HG03575 (cell line): ENCODE measurements around the gene AMHR2.
"Not testable (repeated sequence)": the region's sequence is repeated elsewhere in the genome, so short reads cannot be mapped to it uniquely, and the experiment has no call there.

ENCODE experiments used
- ATAC-seq: cut with Tn5 transposase; IDR thresholded peaks from one replicate; pipeline ENCODE4 v1.9.1; 2021; ENCODE audit not compliant: unreplicated experiment, insufficient number of reproducible peaks, low FRiP score; ENCODE audit errors: extremely low read depth

AMHR2 gene

DNA sequence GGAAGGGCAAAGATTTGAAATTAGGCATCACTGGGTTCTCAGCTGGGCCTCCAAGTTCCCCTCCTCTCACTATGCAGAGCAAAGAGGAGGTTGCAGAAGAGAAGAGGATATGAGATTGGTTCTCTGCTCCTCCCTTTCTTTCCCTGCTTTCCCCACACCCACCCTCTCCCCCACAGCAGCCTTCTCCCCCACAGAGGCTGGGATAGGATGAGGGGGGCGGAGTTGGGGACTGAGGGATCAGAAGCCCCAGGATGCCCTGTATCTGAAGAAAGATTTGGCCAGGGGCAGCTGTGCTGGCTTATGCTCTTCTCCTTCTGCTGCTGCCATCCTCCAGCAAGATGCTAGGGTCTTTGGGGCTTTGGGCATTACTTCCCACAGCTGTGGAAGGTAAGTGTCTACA is at the start of gene AMHR2:
Gene AMHR2, plus strand, starts transcription at position 259 of the 400 bp plus-strand sequence. Its CDS starts 80 bp downstream, at position 339.
- no peak for ATAC-seq

DNA sequence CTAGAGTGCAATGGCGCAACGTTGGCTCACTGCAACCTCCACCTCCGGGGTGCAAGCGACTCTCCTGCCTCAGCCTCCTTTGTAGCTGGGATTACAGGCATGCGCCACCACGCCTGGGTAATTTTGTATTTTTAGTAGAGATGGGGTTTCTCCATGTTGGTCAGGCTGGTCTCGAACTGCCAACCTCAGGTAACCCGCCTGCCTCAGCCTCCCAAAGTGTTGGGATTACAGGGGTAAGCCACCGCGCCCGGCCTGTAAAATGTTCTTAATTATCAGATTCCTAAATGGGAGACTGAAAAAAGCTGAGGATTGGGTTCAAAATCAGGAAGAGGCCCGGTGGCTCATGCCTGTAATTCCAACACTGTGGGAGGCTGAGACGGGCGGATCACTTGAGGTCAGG is 49.4 kb upstream of the AMHR2 start:
- ATAC-seq, result not testable (repeated sequence)

DNA sequence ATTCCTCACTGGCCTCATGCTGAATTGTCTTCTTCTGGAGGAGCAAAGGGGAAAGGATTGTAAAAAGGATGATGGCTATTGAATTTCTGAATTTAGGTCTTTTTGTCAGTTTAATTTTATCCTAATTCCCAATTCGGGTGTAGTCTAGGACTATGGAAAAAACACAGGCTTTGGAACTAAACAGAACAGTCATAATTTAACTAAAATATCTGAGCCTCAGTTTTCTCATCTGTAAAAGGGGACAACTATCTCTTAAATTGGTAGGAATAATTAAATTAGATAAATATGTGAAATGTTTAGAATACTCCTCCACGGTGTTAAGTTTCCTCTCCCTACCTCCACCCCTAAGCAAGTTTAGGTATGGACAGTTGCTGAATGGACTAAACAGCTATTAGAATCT is 46.9 kb upstream of the AMHR2 start:
- ATAC-seq, result no peak

DNA sequence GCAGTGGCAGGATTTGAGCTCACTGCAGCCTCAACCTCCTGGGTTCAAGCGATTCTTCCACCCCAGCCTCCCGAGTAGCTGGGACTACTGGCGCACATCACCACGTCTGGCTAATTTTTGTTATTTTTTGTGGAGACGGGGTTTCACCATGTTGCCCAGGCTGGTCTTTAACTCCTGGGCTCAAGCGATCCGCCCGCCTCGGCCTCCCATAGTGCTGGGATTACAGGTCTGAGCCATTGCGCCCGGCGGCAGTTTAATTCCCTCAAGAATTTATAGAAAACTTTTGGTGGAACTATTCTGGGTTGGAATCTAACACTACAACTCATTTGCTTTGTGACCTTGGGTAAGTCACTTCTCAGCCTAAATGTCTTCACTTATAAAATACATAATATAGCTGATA is 45.4 kb upstream of the AMHR2 start:
- ATAC-seq, result no peak

DNA sequence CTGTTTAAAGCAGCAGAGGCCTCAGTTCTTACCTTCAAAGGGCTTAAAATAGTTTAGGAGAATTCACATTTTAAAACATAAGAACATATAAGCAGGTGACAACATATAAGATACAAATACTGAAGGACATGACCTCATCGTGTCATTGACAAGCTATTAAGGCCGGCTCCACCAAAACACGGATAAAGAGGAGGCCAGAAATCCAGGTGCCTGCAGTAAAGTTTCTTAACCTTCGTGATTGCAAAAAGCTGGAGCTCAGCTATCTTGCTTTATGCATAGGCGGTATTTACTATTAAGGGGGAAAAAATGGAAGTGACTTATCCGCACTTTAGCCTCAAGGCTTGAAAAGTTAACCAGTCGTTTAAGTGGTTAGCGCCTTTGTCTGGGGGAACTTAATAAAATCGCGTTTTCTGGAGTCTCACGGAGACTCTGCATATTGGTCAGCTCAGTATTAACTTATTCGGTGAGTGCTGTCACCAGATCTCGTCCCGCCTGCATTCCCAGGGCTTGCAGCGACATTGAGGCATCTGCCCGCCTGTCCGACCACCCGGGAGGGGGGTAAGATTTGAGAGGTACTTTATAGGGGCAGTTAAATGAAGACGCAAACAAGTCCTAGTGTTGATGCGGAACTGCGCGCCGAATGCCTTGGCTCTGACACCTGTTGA is 44.8 kb upstream of the AMHR2 start:
- ATAC-seq, result no peak

DNA sequence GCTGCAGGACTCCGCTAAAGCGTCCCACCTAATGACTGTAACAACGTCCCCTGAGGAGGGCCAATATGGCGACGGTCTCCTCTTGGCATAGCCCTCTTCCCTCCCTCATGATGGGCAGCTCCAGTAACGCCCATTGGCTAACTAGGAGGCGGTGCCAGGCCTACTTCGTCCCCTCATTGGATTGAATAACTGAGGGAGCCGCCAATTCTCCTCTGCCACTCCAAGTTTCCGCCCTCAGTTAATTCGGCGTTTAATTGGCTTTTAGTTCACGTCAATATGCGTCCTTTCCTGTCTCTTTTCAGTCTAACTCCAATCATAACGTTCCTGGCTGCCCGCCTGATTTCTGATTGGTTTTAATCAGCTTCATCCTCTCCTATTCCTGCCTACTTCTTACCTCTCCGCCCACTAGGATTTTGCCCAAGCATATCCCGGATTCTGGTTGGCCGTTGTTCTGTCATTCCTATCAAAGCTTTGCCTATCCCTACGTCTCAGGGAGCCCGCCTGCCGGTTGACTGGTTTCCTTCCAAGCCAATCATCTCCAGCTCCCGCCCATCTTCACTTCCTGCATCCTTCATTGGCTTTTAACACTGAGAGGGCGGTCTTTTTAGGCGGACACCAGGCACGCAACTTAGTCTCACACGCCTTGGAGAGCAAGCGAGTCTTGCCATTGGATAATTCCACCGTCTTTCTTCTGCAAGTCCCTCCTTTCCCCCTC is 44.1 kb upstream of the AMHR2 start:
- ATAC-seq, result peak; percentile 59

DNA sequence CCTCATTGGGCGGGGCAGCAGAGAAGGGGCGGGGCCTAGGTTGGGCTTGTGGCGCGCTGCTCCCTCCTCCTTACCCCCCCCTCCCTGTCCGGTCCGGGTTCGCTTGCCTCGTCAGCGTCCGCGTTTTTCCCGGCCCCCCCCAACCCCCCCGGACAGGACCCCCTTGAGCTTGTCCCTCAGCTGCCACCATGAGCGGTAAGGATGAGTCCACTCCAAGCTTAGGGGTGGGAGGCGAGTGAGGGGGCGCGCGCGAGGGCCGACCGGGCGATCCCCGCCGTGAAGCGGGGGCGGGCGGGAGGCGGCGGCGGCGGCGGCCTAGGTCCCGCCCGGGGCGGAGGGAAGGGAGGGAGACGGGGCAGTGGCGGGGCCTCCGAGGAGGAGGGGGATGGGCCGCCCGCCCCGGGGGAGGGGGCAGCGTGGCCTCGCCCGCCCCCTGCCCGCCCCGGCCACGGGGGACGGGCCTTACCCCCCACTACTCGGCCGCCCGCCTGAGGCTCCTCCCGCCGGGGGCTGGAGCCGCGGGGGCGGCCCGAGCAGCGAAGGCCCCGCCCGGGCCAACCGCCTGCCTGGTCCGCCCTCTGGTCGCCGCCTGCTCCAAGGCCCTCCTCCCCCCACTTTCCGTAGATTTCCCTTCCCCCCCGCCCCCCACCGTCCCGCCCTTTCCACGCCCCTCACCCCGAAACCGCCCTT is 43.4 kb upstream of the AMHR2 start, which contains the start of gene SP1:
Gene SP1, plus strand, starts transcription at position 73 of the 690 bp plus-strand sequence. Its CDS starts 116 bp downstream, at position 189.
- no peak for ATAC-seq

DNA sequence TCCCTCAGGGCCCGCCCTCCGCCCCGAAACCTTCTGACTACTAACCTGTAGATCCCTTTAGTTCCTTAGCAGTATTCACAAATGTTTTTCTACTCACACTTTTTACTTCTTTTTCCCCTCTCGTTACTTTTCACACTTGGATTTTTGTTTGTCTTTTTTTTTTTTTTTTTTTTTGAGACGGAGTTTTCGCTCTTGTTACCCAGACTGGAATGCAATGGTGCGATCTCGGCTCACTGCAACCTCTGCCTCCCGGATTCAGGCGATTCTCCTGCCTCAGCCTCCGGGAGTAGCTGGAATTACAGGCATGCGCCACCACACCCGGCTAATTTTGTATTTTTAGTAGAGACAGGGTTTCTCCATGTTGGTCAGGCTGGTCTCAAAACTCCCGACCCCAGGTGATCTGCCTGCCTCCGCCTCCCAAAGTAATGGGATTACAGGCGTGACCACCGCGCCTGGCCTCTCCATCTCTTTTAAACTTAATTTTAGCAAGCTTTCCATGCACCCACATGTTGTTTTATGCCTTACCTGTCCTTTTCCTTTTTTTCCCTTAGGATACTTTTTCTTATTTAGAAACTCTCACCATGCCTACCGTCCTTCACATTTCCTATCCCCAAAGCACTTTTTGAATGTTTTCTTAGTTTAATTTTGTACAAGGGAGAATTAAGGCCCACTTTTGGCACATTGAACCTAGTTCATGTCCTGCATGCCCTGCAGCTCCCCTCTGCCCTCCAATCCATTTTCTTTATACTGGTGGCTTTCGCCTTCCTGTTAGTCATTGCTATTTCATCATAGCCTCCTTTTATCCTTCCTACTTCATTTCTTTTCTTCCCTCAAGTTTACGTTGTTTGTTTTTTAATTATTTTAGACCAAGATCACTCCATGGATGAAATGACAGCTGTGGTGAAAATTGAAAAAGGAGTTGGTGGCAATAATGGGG is 42.6 kb upstream of the AMHR2 start:
- no peak for ATAC-seq

DNA sequence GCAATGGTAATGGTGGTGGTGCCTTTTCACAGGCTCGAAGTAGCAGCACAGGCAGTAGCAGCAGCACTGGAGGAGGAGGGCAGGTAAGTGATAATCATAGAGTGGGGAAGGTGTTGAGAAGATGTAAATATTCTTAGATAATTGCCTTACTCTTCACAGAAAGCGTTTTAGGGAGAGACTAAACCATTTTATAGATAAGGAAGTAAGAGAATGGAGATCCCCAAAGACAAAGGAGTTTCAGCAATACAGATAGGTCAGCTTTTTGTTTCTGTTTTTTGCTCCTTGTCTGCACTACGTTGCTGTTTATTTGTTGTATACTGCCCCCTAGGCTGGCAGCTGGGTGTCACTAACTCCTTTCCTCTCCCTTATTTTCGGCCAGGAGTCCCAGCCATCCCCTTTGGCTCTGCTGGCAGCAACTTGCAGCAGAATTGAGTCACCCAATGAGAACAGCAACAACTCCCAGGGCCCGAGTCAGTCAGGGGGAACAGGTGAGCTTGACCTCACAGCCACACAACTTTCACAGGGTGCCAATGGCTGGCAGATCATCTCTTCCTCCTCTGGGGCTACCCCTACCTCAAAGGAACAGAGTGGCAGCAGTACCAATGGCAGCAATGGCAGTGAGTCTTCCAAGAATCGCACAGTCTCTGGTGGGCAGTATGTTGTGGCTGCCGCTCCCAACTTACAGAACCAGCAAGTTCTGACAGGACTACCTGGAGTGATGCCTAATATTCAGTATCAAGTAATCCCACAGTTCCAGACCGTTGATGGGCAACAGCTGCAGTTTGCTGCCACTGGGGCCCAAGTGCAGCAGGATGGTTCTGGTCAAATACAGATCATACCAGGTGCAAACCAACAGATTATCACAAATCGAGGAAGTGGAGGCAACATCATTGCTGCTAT is 41.7 kb upstream of the AMHR2 start:
- ATAC-seq, result no peak

DNA sequence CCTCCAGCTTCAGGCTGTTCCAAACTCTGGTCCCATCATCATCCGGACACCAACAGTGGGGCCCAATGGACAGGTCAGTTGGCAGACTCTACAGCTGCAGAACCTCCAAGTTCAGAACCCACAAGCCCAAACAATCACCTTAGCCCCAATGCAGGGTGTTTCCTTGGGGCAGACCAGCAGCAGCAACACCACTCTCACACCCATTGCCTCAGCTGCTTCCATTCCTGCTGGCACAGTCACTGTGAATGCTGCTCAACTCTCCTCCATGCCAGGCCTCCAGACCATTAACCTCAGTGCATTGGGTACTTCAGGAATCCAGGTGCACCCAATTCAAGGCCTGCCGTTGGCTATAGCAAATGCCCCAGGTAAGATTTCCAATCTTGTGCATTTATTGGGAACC is 40.4 kb upstream of the AMHR2 start:
- ATAC-seq, result no peak

DNA sequence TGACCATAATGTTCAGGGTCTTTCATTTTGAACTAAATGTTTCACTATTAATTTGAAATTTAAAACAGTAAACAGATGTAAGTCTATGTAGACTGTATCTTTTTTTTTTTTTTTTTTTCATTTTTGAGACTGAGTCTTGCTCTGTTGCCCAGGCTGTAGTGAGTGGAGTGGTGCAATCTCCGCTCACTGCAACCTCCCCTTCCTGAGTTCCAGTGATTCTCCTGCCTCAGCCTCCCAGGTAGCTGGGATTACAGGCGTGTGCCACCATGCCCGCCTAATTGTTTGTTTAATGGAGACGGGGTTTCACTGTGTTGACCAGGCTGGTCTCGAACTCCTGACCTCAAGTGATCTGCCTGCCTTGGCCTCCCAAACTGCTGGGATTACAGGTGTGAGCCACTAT is 37.3 kb upstream of the AMHR2 start:
- ATAC-seq, result not testable (repeated sequence)

DNA sequence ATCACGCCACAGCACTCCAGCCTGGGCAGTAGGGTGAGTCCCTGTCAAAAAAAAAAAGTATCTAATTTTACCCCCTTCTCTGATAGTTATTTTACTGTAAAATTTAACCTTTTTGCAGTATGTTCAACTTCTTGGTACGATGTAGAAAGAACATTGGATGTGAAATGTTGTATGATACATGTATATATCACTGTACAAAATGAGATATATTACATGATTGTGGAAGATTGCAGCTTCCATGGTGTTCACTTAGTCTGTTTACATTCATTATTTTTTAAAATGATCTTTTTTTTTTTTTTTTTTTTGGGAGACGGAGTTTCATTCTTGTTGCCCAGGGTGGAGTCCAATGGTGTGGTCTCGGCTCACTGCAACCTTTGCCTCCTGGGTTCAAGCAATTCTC is 34.7 kb upstream of the AMHR2 start:
- no peak for ATAC-seq

DNA sequence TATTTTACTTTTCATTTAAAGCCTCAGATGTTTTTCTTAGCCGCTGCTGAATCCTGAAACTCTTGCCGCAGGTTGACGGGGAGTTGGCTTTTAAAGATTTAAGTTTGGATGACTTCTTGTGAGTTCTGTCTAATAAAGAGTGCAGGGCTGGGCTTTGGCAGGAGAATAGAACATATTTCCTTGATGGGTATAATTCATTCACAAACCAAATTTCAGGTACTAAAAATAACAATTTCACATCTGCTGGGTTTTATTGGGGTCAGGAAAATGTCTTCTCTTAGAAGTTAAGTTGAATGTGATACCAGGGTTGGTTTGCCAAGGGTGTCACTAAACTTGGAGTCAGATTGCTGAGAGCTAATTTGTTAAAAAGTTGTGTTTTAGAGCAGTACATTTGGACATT is 34.0 kb upstream of the AMHR2 start:
- ATAC-seq, result no peak

DNA sequence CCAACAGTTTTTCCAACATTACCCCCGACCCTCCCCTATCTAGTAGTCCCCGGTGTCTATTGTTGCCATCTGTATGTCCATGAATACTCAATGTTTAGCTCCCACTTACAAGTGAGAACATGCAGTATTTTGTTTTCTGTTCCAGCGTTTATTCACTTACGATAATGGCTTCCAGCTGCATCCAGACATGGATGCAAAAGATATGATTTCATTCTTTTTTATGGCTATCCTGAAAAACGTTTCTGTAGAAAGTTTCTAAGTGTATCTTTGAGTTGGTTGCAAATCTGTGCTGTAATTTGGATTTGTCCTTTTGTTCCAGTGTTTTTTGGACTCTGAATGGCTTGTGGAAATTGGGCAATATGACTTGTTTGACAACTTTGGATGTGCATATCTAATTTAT is 31.9 kb upstream of the AMHR2 start:
- no peak for ATAC-seq

DNA sequence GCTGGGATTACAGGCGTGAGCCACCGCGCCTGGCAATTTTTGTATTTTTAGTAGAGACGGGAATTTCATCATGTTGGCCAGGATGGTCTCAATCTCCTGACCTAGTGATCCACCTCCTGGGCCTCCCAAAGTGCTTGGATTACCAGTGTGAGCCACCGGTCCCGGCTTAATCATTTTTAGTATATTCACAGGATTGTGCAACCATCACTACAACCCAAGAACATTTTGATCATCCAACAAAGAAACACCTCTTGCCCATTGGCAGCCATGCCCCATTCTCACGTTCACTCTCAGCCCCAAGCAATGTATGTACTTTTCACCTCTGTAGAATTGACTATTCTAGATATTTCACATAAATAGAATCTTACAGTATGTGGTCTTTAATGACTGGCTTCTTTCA is 23.8 kb upstream of the AMHR2 start:
- ATAC-seq, result no peak

DNA sequence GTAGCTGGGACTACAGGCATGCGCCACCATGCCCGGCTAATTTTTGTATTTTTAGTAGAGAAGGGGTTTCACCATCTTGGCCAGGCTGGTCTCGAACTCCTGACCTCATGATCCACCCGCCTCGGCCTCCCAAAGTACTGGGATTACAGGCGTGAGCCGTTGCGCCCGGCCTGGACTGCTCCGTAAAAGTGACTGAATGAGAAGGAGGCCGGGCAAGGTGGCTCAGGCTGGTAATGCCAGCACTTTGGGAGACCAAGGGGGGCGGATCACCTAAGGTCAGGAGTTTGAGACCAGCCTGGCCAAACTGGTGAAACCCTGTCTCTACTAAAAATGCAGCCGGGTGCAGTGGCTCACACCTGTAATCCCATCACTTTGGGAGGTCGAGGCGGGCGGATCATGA is 21.3 kb upstream of the AMHR2 start:
- not testable (repeated sequence) for ATAC-seq

DNA sequence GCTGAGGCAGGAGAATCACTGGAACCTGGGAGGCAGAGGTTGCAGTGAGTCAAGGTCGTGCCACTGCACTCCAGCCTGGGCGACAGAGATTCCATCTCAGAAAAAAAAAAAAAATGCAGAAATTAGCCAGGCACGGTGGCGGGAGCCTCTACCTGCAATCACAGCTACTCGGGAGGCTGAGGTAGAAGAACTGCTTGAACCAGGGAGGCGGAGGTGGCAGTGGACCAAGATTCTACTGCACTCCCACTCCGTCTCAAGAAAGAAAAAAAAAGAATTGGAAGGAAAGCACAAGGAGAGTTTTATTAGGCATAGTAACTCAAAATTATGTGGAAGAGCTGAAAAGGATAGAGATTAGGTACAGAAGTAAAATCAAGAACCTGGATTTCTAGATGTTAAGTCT is 20.8 kb upstream of the AMHR2 start:
- no peak for ATAC-seq

DNA sequence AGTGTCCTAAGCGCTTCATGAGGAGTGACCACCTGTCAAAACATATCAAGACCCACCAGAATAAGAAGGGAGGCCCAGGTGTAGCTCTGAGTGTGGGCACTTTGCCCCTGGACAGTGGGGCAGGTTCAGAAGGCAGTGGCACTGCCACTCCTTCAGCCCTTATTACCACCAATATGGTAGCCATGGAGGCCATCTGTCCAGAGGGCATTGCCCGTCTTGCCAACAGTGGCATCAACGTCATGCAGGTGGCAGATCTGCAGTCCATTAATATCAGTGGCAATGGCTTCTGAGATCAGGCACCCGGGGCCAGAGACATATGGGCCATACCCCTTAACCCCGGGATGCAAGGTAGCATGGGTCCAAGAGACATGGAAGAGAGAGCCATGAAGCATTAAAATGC is 12.7 kb upstream of the AMHR2 start:
- ATAC-seq, result no peak
